Measurements from ENCODE around the gene SPATA6L. TPM values are rescaled to one million over a fixed set of nuclear protein-coding genes. Genes with fewer than 3 reads are reported as not detected.

Gene SPATA6L
- total and polyA plus RNA-seq, 2 of the 13 experiments (the other 11 are each of a cell fraction or from before 2014, with no cell fraction given) = 1.1 to 1.9 TPM

DNA sequence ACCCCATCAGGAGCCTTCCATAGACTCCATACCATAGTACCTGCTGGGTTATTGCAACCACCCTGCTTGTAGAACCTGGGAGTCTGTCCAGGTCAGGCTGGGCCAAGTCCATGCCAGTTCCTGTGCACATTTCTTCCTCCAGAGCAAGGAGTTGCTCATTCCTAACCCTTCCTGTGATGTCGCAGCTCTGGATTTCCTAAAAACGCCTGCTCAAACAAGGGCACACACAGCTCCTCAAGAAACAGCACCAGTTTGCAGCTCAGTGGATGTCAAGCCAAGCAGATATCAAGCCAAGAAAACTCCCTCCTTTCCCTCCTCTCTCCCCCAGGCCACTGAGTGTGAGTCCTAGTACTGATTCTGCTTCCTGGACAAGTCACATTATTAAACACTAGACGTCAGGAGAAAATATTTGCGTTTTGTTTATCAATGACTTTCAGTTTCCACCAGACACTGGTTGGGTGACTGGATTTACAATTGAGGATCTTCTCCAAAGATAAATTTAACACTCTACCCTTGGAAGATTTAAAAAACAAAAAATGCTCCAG lies 116.5 kb downstream of the SPATA6L start:
- H3K9ac ChIP-seq (ENCODE audit: insufficient read depth, low read depth, low read length) = no peak overlapping the region
- no peaks in the 10 kb centered on the region; a peak in 1 of 5 replicates for H3K27me3 ChIP-seq (ENCODE audit: control insufficient read depth in 1 of 2, insufficient read depth in 2 of 2, low read length in 2 of 2)
- DNase-seq (ENCODE audit: low spot score) = no peak
- in situ Hi-C loops (cut with HindIII; ENCODE audit: extremely low pct_ligation_motif_present, low pct_unique_long_range_greater_than_20kb) = loop anchor here (10.0 kb wide), 2 partner anchors 165 to 235 kb away; no protein-coding TSS in a partner anchor
- no peaks in the 10 kb centered on the region for H3K9me3 ChIP-seq (ENCODE audit: low read length)
- TF ChIP-seq, protein P1, sequence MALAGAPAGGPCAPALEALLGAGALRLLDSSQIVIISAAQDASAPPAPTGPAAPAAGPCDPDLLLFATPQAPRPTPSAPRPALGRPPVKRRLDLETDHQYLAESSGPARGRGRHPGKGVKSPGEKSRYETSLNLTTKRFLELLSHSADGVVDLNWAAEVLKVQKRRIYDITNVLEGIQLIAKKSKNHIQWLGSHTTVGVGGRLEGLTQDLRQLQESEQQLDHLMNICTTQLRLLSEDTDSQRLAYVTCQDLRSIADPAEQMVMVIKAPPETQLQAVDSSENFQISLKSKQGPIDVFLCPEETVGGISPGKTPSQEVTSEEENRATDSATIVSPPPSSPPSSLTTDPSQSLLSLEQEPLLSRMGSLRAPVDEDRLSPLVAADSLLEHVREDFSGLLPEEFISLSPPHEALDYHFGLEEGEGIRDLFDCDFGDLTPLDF (CRISPR knock-in tag; IDR thresholded peaks at IDR 0.05) = no peak
- TF ChIP-seq SNAI1 (CRISPR knock-in tag; IDR thresholded peaks at IDR 0.05; ENCODE audit: borderline replicate concordance) (no peak), TCF12 (IDR thresholded peaks at IDR 0.05) (no peak), TCF12 (CRISPR knock-in tag; IDR thresholded peaks at IDR 0.05) (no peak), ERF (CRISPR knock-in tag; IDR thresholded peaks at IDR 0.05) (no peak), POLR2G (IDR thresholded peaks at IDR 0.05; ENCODE audit: low read depth, low read length) (no peak), ZNF431 (CRISPR knock-in tag; IDR thresholded peaks at IDR 0.05; ENCODE audit: borderline replicate concordance, low read depth) (no peak), ZFP36 (IDR thresholded peaks at IDR 0.05; ENCODE audit: borderline replicate concordance, low read depth, low read length, partially characterized antibody) (no peak), ATAD3A (CRISPR knock-in tag; IDR thresholded peaks at IDR 0.05) (no peak)
- TF ChIP-seq, protein P2, sequence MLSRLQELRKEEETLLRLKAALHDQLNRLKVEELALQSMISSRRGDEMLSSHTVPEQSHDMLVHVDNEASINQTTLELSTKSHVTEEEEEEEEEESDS (CRISPR knock-in tag; IDR thresholded peaks at IDR 0.05; ENCODE audit: borderline replicate concordance) = no peak
- TF ChIP-seq, protein P3, sequence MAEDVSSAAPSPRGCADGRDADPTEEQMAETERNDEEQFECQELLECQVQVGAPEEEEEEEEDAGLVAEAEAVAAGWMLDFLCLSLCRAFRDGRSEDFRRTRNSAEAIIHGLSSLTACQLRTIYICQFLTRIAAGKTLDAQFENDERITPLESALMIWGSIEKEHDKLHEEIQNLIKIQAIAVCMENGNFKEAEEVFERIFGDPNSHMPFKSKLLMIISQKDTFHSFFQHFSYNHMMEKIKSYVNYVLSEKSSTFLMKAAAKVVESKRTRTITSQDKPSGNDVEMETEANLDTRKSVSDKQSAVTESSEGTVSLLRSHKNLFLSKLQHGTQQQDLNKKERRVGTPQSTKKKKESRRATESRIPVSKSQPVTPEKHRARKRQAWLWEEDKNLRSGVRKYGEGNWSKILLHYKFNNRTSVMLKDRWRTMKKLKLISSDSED (CRISPR knock-in tag; IDR thresholded peaks at IDR 0.05) = no peak
- H2AFZ ChIP-seq (ENCODE audit: low read length) = no peak overlapping the region
- ChIA-PET POLR2A (no interaction called here), CTCF (ENCODE audit: low intra/inter-chr PET ratio, low total read pairs) (interaction anchor here (0.9 to 1.4 kb wide), 2 partner anchors 167 to 234 kb away, joined by 3 to 4 read pairs; no protein-coding TSS in a partner anchor)
- intact Hi-C loops (cut with micrococcal nuclease; ENCODE audit: unreplicated experiment) = loop anchor here (5.0 kb wide), 2 partner anchors 168 to 233 kb away; no protein-coding TSS in a partner anchor
- no peak; the same call in 2 of the 3 replicates for ATAC-seq
- no peak overlapping the region for H3K4me3 ChIP-seq (replicated peaks in 1 of 3; ENCODE audit: insufficient read depth in 1 of 3, low read depth in 2 of 3, low read length in 3 of 3)
- no peaks in the 10 kb centered on the region for H3K79me2 ChIP-seq (ENCODE audit: insufficient read depth, low read length)
- no peaks in the 10 kb centered on the region for H3K4me1 ChIP-seq (ENCODE audit: insufficient read depth, low read length)
- H3K4me2 ChIP-seq (ENCODE audit: low read depth, low read length) = no peak overlapping the region
- H3K27ac ChIP-seq (ENCODE audit: extremely low read length, insufficient read depth, low read length) = no peak overlapping the region
- no peaks in the 10 kb centered on the region for H4K20me1 ChIP-seq (ENCODE audit: insufficient read depth, low read length)
- no peaks in the 10 kb centered on the region for H3K36me3 ChIP-seq (replicated peaks in 1 of 2; ENCODE audit: control insufficient read depth in 1 of 2, insufficient read depth in 2 of 2, low read length in 2 of 2)
- FAIRE-seq = no peak
- no TSS peak for BruUV-seq (replicated peaks)
- WGBS (ENCODE audit: low lambda C conversion rate) = 5% methylated on average over 4 of the region's 4 CpGs

Data from HepG2 (cell line).